Endodermal cell (in vitro differentiated cells): ENCODE measurements around the gene RAP2A. TPM values are rescaled to one million over a fixed set of nuclear protein-coding genes. Genes with fewer than 3 reads are reported as not detected.

Source experiments
- DNase-seq: peaks from one replicate; pipeline ENCODE4 v3.0.0-alpha.2; 2017
- H3K27ac ChIP-seq: 2 replicates; pipeline ENCODE4 v1.5.1; 2013; ENCODE audit warnings: mild to moderate bottlenecking, low read depth, low read length, moderate library complexity
- H3K27me3 ChIP-seq: 2 replicates; pipeline ENCODE4 v1.6.1; 2013; ENCODE audit warnings: mild to moderate bottlenecking, low read length, moderate library complexity; ENCODE audit not compliant: insufficient read depth, control insufficient read depth, poor library complexity, severe bottlenecking
- H3K36me3 ChIP-seq: 2 replicates; pipeline ENCODE4 v1.7.0; 2013; ENCODE audit warnings: mild to moderate bottlenecking, low read length, moderate library complexity; ENCODE audit not compliant: control insufficient read depth, insufficient read depth
- H3K4me1 ChIP-seq: one replicate; pipeline ENCODE4 v1.7.0; 2013; ENCODE audit warnings: low read length; ENCODE audit not compliant: control insufficient read depth, insufficient read depth
- H3K4me3 ChIP-seq: 2 replicates; pipeline ENCODE4 v1.5.1; 2013; ENCODE audit warnings: mild to moderate bottlenecking, low read length, moderate library complexity
- H3K9ac ChIP-seq: 2 replicates; pipeline ENCODE4 v1.6.1; 2013; ENCODE audit warnings: mild to moderate bottlenecking, low read length, moderate library complexity; ENCODE audit not compliant: poor library complexity, severe bottlenecking; ENCODE audit errors: extremely low read depth
- H3K9me3 ChIP-seq: 2 replicates; pipeline ENCODE4 v1.6.1; 2013; ENCODE audit warnings: mild to moderate bottlenecking, low read length, moderate library complexity; ENCODE audit not compliant: control insufficient read depth
- H3K27ac Mint-ChIP-seq: 2 replicates; pipeline ENCODE4 v1.8.0; 2020; ENCODE audit warnings: mixed read lengths
- H3K27me3 Mint-ChIP-seq: 2 replicates; pipeline ENCODE4 v1.8.0; 2021; ENCODE audit warnings: mild to moderate bottlenecking, mixed read lengths; ENCODE audit not compliant: insufficient read depth
- H3K36me3 Mint-ChIP-seq: 2 replicates; pipeline ENCODE4 v1.8.0; 2020; ENCODE audit warnings: low read depth, mixed read lengths
- H3K4me1 Mint-ChIP-seq: 2 replicates; pipeline ENCODE4 v1.8.0; 2020; ENCODE audit warnings: mixed read lengths
- H3K4me3 Mint-ChIP-seq: 2 replicates; pipeline ENCODE4 v1.8.0; 2020; ENCODE audit warnings: mild to moderate bottlenecking, moderate library complexity, mixed read lengths
- H3K9me3 Mint-ChIP-seq: 2 replicates; pipeline ENCODE4 v1.8.0; 2020; ENCODE audit warnings: mild to moderate bottlenecking, mixed read lengths
- WGBS, 2 experiments: methylation state at CpG; one replicate each; pipeline versions ENCODE4 v1.1.5 to v1.1.7; 2013; ENCODE audit warnings: missing lambda C conversion rate in 2 of 2, mixed read lengths in 1 of 2; ENCODE audit not compliant: insufficient coverage in 1 of 2, insufficient read length in 1 of 2; 5-methylcytosine and 5-hydroxymethylcytosine counted together
- total RNA-seq, 2 donors: library from RNA; stranded (reverse); fragmentation: NEBNext Ultra II Directional in 1 of 2; extraction: Animal tissue kit (Norgen Biotek cat#: 25700) in 1 of 2; gene quantifications; 2 replicates in 1 of 2; 3 replicates in 1 of 2; pipeline ENCODE4 v1.2.1, GENCODE V29; 2021
- TF ChIP-seq, protein P1 (sequence below): fragments of 200-600 bp; sonication (generic); conservative IDR thresholded peaks from 2 replicates; pipeline ENCODE4 v1.5.0; 2021; ENCODE audit warnings: antibody characterized with exemption, mild to moderate bottlenecking

RAP2A gene
- total RNA-seq, 2 donors from 2014 or later: 76.7 to 83.9 TPM

DNA sequence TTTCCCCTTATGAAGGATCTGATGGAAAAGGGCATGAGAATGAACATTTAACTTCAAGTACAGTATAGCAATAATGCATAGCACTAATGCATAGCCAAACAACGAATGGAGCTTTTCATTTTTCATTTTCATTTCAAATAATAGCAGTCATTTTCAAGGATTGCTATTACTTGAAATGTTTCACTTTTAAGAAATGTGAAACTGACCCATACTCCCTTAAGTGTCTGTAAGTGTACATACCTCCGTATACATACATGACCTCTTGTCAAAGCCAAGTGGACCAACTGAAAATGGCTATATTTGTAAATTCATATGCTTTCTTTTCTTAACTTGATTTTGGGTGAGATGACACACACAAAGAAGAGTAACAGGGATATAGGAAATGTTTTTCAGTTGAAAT, 3.8 kb downstream of the RAP2A start:
- Histone ChIP-seq H3K9me3 (no peaks in the 10 kb centered on the region), H3K27ac (no peak overlapping the region), H3K9ac (no peak overlapping the region), H3K36me3 (peaks cover 59% of the 10 kb centered on the region), H3K4me1 (no peaks in the 10 kb centered on the region), H3K4me3 (peak overlapping the region; percentile 99), H3K27me3 (no peaks in the 10 kb centered on the region)
- no peak for DNase-seq
- Mint-ChIP-seq H3K27ac (no peak overlapping the region), H3K4me1 (peaks cover 12% of the 10 kb centered on the region), H3K27me3 (no peaks in the 10 kb centered on the region), H3K4me3 (peak overlapping the region; percentile 83), H3K36me3 (peaks cover 12% of the 10 kb centered on the region), H3K9me3 (no peaks in the 10 kb centered on the region)
- TF ChIP-seq, protein P1, sequence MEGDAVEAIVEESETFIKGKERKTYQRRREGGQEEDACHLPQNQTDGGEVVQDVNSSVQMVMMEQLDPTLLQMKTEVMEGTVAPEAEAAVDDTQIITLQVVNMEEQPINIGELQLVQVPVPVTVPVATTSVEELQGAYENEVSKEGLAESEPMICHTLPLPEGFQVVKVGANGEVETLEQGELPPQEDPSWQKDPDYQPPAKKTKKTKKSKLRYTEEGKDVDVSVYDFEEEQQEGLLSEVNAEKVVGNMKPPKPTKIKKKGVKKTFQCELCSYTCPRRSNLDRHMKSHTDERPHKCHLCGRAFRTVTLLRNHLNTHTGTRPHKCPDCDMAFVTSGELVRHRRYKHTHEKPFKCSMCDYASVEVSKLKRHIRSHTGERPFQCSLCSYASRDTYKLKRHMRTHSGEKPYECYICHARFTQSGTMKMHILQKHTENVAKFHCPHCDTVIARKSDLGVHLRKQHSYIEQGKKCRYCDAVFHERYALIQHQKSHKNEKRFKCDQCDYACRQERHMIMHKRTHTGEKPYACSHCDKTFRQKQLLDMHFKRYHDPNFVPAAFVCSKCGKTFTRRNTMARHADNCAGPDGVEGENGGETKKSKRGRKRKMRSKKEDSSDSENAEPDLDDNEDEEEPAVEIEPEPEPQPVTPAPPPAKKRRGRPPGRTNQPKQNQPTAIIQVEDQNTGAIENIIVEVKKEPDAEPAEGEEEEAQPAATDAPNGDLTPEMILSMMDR: no peak
- WGBS, 2 experiments: 95% methylated on average over 2 of the region's 2 CpGs; no CpG with 5 or more reads in 1 of the 2 experiments

DNA sequence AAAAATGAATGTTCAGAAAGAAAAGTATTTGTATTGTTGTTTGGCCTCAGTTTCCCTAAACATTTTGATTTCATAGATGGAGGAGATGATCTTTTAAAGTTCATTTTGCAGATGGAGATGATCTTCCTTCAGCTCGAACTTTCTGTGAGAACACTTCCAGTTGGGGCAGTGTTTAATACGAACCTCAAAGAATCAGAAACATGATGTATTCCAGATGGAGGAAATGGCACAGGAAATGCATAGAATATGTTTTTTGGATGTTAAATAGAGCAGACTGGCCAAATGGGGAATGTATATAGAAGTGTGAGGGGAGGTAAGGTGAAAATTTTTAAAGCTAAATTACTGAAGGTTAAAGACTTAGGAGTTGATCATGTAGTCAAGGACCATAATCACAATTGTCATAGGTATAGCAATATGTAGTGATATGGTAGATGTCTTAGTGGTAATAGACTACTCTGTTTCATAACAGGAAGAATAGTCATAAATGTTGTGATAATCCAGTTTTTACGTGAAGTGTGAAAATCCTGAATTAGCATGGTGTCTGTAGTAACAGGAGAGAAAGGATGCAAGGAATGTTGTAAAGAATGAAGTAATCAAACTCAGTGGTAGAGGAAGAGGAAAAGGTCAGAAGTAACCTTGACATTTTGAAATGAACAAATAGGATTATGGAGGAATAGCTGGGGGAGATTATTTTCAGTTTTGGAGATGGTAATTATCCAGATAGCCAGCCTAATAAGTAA, 5.1 kb downstream of the RAP2A start:
- H3K27ac Mint-ChIP-seq: no peak overlapping the region
- Histone ChIP-seq H3K9ac (no peak overlapping the region), H3K36me3 (peaks cover 72% of the 10 kb centered on the region), H3K9me3 (no peaks in the 10 kb centered on the region), H3K27ac (no peak overlapping the region), H3K4me1 (no peaks in the 10 kb centered on the region), H3K4me3 (peak overlapping the region; percentile 99), H3K27me3 (no peaks in the 10 kb centered on the region)
- no peak for DNase-seq
- no peak overlapping the region for H3K4me3 Mint-ChIP-seq
- H3K36me3 Mint-ChIP-seq: peaks cover 22% of the 10 kb centered on the region
- 90 to 94% methylated on average over 3 of the region's 3 CpGs for WGBS, 2 experiments
- TF ChIP-seq, protein P1: no peak
- H3K4me1 Mint-ChIP-seq: peaks cover 12% of the 10 kb centered on the region
- no peaks in the 10 kb centered on the region for H3K9me3 Mint-ChIP-seq
- H3K27me3 Mint-ChIP-seq: no peaks in the 10 kb centered on the region

DNA sequence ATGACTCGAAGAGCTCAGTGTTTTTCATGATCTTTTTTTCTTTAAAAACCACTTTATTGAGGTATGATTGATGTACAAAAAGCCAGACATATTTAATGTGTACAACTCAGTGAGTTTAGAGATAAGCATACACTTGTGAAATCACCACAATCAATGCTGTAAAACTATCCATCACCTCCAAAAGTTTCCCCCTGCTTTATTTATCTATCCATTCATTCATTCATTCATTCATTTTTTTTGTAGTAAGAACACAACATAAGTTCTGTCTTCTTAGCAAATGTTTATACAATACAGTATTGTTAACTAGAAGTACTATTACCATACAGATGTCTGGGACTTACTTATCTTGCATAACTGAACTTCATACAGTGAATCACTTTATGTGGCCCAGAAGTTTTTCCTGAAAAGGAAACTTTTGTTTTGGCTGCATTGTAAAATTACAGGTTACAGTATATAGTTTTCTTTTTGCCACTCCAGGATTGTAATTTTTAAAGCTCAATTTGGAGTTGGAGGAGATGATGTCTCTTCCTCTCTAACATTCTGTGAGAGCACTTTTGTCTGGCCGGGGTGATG, 6.7 kb downstream of the RAP2A start:
- H3K4me1 Mint-ChIP-seq: peaks cover 14% of the 10 kb centered on the region
- H3K9me3 Mint-ChIP-seq: no peaks in the 10 kb centered on the region
- TF ChIP-seq, protein P1: no peak
- Histone ChIP-seq H3K36me3 (peaks cover 89% of the 10 kb centered on the region), H3K27ac (no peak overlapping the region), H3K4me1 (no peaks in the 10 kb centered on the region), H3K9me3 (no peaks in the 10 kb centered on the region), H3K27me3 (no peaks in the 10 kb centered on the region), H3K4me3 (no peak overlapping the region), H3K9ac (no peak overlapping the region)
- H3K27me3 Mint-ChIP-seq: no peaks in the 10 kb centered on the region
- no peak overlapping the region for H3K4me3 Mint-ChIP-seq
- no peak overlapping the region for H3K27ac Mint-ChIP-seq
- 80 to 100% methylated on average over 1 to 2 of the region's 2 CpGs for WGBS, 2 experiments
- peaks cover 30% of the 10 kb centered on the region for H3K36me3 Mint-ChIP-seq
- DNase-seq: no peak
